Pancreas (tissue), 10 donors: ENCODE measurements around the gene APCS. TPM values are rescaled to one million over a fixed set of nuclear protein-coding genes. Genes with fewer than 3 reads are reported as not detected.

Experiments
- ATAC-seq, 4 donors: fragments of 200-7000 bp; cut with Tn5 transposase; one replicate each; pipeline versions ENCODE4 v1.8.0 to v1.9.1; 2020; ENCODE audit warnings: mild to moderate bottlenecking in 4 of 4, moderate library complexity in 4 of 4
- DNase-seq, 6 donors: peaks; one replicate each; pipeline ENCODE4 v3.0.0-alpha.2; 2020
- FAIRE-seq: peaks from 2 replicates; lab custom pipeline; 2012; peaks lifted over from hg19 to GRCh38; lab: Jason Lieb, UNC
- H3K27ac ChIP-seq, 4 donors: fragments of 200-600 bp; sonication (generic); 1 replicate in 3 of 4; 2 replicates in 1 of 4; pipeline versions ENCODE4 v1.5.0 to v1.8.0; 2020
- H3K27me3 ChIP-seq, 4 donors: fragments of 200-600 bp; one replicate each; pipeline ENCODE4 v1.8.0; 2021
- H3K36me3 ChIP-seq, 3 donors: fragments of 200-600 bp; sonication (generic) in 1 of 3; one replicate each; pipeline versions ENCODE4 v1.5.0 to v1.8.0; 2020 to 2021
- H3K4me1 ChIP-seq, 3 donors: fragments of 200-600 bp; one replicate each; pipeline ENCODE4 v1.8.0; 2021
- H3K4me3 ChIP-seq, 4 donors: fragments of 200-600 bp; sonication (generic) in 2 of 4; one replicate each; pipeline versions ENCODE4 v1.5.0 to v1.8.0; 2020 to 2021
- H3K9me3 ChIP-seq, 4 donors: fragments of 200-600 bp; one replicate each; pipeline ENCODE4 v1.8.0; 2021
- WGBS, 2 donors: extraction: QIAGEN DNeasy Blood & Tissue Kit; methylation state at CpG; one replicate each; pipeline ENCODE4 v1.1.7; 2013; 5-methylcytosine and 5-hydroxymethylcytosine counted together
- intact Hi-C, 3 donors: fragments of 100-400 bp; cut with DNase I; formaldehyde crosslinking; loops; one replicate each; pipeline versions ENCODE4 v1.11.1 to v1.14.2; 2022
- polyA plus RNA-seq, 2 donors: library from polyadenylated mRNA; stranded (reverse); fragments of 200-250 nt; gene quantifications; one replicate each; pipeline ENCODE4 v1.2.3, GENCODE V29; 2013
- total RNA-seq, 6 donors: library from RNA; stranded (reverse); fragmentation: NEBNext Ultra II Directional in 4 of 6; extraction: Animal tissue kit (Norgen Biotek cat#: 25700) in 4 of 6; gene quantifications; one replicate each; pipeline versions ENCODE4 v1.2.1 to v1.2.4, GENCODE V29; 2021 to 2023
- TF ChIP-seq, protein P1 (sequence below), 4 donors: fragments of 200-600 bp; sonication (generic) in 3 of 4; IDR thresholded peaks; one replicate each; pipeline versions ENCODE4 v1.5.0 to v1.8.0; 2021; ENCODE audit warnings: antibody characterized with exemption in 4 of 4
- donor health status: healthy with polysubstance abuse.
- donor health status: DM: no; HTN: no; CAD: no; lungs with moderate emphysema.
- donor health status: DM: no; HTN: no; CAD: no.
- donor health status: control.
- donor health status: control.
- donor health status: Bipolar disorder and iron deficiency.
- donor health status: DM: yes; HTN: yes; CAD: no.
- donor health status: DM: no; HTN: no; CAD: no.
- donor health status: DM: no; HTN: no; CAD: no.
- donor health status: DM: yes; HTN: yes; CAD: no.

The APCS gene
- total and polyA plus RNA-seq, 8 donors: 1.9 to 28.5 (median 8.8) TPM

- TF ChIP-seq, protein P1, sequence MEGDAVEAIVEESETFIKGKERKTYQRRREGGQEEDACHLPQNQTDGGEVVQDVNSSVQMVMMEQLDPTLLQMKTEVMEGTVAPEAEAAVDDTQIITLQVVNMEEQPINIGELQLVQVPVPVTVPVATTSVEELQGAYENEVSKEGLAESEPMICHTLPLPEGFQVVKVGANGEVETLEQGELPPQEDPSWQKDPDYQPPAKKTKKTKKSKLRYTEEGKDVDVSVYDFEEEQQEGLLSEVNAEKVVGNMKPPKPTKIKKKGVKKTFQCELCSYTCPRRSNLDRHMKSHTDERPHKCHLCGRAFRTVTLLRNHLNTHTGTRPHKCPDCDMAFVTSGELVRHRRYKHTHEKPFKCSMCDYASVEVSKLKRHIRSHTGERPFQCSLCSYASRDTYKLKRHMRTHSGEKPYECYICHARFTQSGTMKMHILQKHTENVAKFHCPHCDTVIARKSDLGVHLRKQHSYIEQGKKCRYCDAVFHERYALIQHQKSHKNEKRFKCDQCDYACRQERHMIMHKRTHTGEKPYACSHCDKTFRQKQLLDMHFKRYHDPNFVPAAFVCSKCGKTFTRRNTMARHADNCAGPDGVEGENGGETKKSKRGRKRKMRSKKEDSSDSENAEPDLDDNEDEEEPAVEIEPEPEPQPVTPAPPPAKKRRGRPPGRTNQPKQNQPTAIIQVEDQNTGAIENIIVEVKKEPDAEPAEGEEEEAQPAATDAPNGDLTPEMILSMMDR (IDR thresholded peaks at IDR 0.05): no peak
- no peaks in the 10 kb centered on the region for H3K36me3 ChIP-seq
- 36 to 49% methylated on average over 2 of the region's 2 CpGs for WGBS, 2 donors
- H3K9me3 ChIP-seq: no peaks in the 10 kb centered on the region
- no peak overlapping the region for H3K4me3 ChIP-seq
- H3K27ac ChIP-seq: no peak overlapping the region
- no peak for FAIRE-seq
- H3K27me3 ChIP-seq: no peaks in the 10 kb centered on the region
- DNase-seq: no peak
- ATAC-seq: no peak
- intact Hi-C loops: no loop called here
- no peaks in the 10 kb centered on the region for H3K4me1 ChIP-seq
Observed at GRCh38 chr1:159560599-159560998, 27.0 kb upstream of the APCS start.

GRCh38 chr1:159561497-159561896 lies 26.1 kb upstream of the APCS start:
- H3K9me3 ChIP-seq: no peaks in the 10 kb centered on the region
- no peak overlapping the region for H3K4me3 ChIP-seq
- intact Hi-C loops: no loop called here
- DNase-seq (no peak), ATAC-seq (no peak), FAIRE-seq (no peak)
- TF ChIP-seq, protein P1 (IDR thresholded peaks at IDR 0.05): no peak
- H3K27ac ChIP-seq: no peak overlapping the region
- no peaks in the 10 kb centered on the region for H3K4me1 ChIP-seq
- H3K36me3 ChIP-seq: no peaks in the 10 kb centered on the region
- H3K27me3 ChIP-seq: no peaks in the 10 kb centered on the region

GRCh38 chr1:159562680-159563079 lies 24.9 kb upstream of the APCS start:
- H3K27ac ChIP-seq: no peak overlapping the region
- TF ChIP-seq, protein P1 (IDR thresholded peaks at IDR 0.05): no peak
- no peaks in the 10 kb centered on the region for H3K9me3 ChIP-seq
- no peak overlapping the region for H3K4me3 ChIP-seq
- WGBS, 2 donors: 24 to 33% methylated on average over 1 of the region's 1 CpG
- H3K4me1 ChIP-seq: no peaks in the 10 kb centered on the region
- FAIRE-seq (no peak), DNase-seq (no peak), ATAC-seq (no peak)
- H3K27me3 ChIP-seq: no peaks in the 10 kb centered on the region
- intact Hi-C loops: no loop called here
- no peaks in the 10 kb centered on the region for H3K36me3 ChIP-seq

- DNase-seq (no peak), ATAC-seq (no peak), FAIRE-seq (no peak)
- intact Hi-C loops: no loop called here
- Histone ChIP-seq H3K9me3 (no peaks in the 10 kb centered on the region), H3K4me1 (no peaks in the 10 kb centered on the region), H3K4me3 (no peak overlapping the region), H3K27me3 (no peaks in the 10 kb centered on the region), H3K27ac (no peak overlapping the region), H3K36me3 (no peaks in the 10 kb centered on the region)
- TF ChIP-seq, protein P1 (IDR thresholded peaks at IDR 0.05): no peak
- 78 to 88% methylated on average over 3 of the region's 3 CpGs for WGBS, 2 donors
Observed at GRCh38 chr1:159577446-159577845, 10.2 kb upstream of the APCS start.

DNA sequence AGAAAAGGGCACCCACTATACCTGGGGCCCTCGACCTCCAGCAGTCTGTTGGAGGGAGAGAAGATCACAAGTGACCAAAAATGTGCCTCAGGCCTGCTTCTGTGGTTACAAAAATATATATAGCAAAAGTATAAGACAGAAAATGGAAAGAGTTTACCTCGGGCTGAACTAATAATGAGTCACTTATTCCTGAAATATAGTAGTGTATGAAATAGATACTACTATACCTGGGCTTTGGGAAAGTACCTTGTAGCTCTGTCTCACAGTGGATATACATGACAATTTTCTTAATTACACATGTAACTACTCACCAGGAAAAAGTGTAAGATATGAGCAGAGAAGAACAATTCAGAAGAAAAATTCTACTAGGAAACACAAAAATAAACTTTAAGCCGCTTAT lies 7.3 kb upstream of the APCS start:
- Histone ChIP-seq H3K27me3 (peaks cover 0 to 3% (median 0%) of the 10 kb centered on the region in 4 donors), H3K36me3 (no peaks in the 10 kb centered on the region), H3K27ac (no peak overlapping the region), H3K4me3 (no peak overlapping the region), H3K4me1 (no peaks in the 10 kb centered on the region), H3K9me3 (no peaks in the 10 kb centered on the region)
- TF ChIP-seq, protein P1 (IDR thresholded peaks at IDR 0.05): no peak
- no peak for FAIRE-seq
- intact Hi-C loops: no loop called here
- DNase-seq: no peak
- WGBS, 2 donors: 56 to 67% methylated on average over 3 of the region's 3 CpGs
- no peak for ATAC-seq
